Panc1 (cell line): ENCODE data around the gene LGR4. TPM values are rescaled to one million over a fixed set of nuclear protein-coding genes. Genes with fewer than 3 reads are reported as not detected.

Experiments
- ATAC-seq: fragments of 200-7000 bp; cut with Tn5 transposase; 2 replicates; pipeline ENCODE4 v1.9.1; 2020; ENCODE audit warnings: mild to moderate bottlenecking, moderate library complexity
- BruUV-seq: library from RNA; stranded (reverse); fragments of 400-500 nt; replicated peaks from 2 replicates; lab custom pipeline; 2021; lab: Mats Ljungman, UMichigan
- CTCF ChIA-PET: fragments of 300-600 bp; sonication (Branson Sonifier 250); formaldehyde crosslinking; loops from one replicate; lab custom pipeline; 2022; ENCODE audit warnings: antibody characterized with exemption; lab: Charles Lee
- POLR2A ChIA-PET: fragments of 300-600 bp; sonication (Branson Sonifier 250); formaldehyde crosslinking; loops from one replicate; lab custom pipeline; 2022; ENCODE audit warnings: antibody characterized with exemption; lab: Charles Lee
- DNase-seq: peaks from one replicate; pipeline ENCODE4 v3.0.0-alpha.2; 2010; ENCODE audit warnings: low read depth, low spot score
- H3K27ac ChIP-seq: 2 replicates; pipeline ENCODE4 v1.5.1; 2011; ENCODE audit warnings: mild to moderate bottlenecking, low read length, inconsistent platforms
- H3K27me3 ChIP-seq: fragments of 200-500 bp; sonication (Bioruptor generic); 2 replicates; pipeline ENCODE4 v1.6.0; 2014; ENCODE audit warnings: low read length, inconsistent platforms; ENCODE audit not compliant: control insufficient read depth, insufficient read depth
- H3K36me3 ChIP-seq: fragments of 200-500 bp; sonication (Bioruptor generic); 2 replicates; pipeline ENCODE4 v1.5.1; 2014; ENCODE audit warnings: inconsistent platforms, mild to moderate bottlenecking, low read length, moderate library complexity; ENCODE audit not compliant: control insufficient read depth, insufficient read depth
- H3K4me1 ChIP-seq: 2 replicates; pipeline ENCODE4 v1.5.1; 2011; ENCODE audit warnings: inconsistent platforms, mild to moderate bottlenecking, low read length, moderate library complexity; ENCODE audit not compliant: control insufficient read depth, insufficient read depth
- H3K4me3 ChIP-seq, 2 experiments: 2 replicates each; pipeline ENCODE4 v1.5.1; 2011 to 2012; ENCODE audit warnings: low read depth in 2 of 2, low read length in 2 of 2, mild to moderate bottlenecking in 2 of 2, inconsistent platforms in 1 of 2, moderate library complexity in 1 of 2
- H3K9me3 ChIP-seq: fragments of 200-500 bp; sonication (Bioruptor generic); 2 replicates; pipeline ENCODE4 v1.5.1; 2014; ENCODE audit warnings: low read depth, mild to moderate bottlenecking, inconsistent platforms, low read length, moderate library complexity; ENCODE audit not compliant: control insufficient read depth, insufficient read depth
- CTCF ChIP-seq: fragments of 450-650 bp; IDR thresholded peaks from 2 replicates; pipeline ENCODE4 v1.5.1; 2017; ENCODE audit warnings: mild to moderate bottlenecking
- POLR2AphosphoS5 ChIP-seq: IDR thresholded peaks from 2 replicates; pipeline ENCODE4 v1.6.1; 2012; ENCODE audit warnings: mild to moderate bottlenecking, low read depth, low read length, moderate library complexity
- REST ChIP-seq, 2 experiments: IDR thresholded peaks; 2 replicates each; pipeline ENCODE4 v1.6.1; 2011 to 2012; ENCODE audit warnings: low read depth in 2 of 2, control low read depth in 1 of 2, low read length in 1 of 2, mild to moderate bottlenecking in 1 of 2, moderate library complexity in 1 of 2; ENCODE audit not compliant: insufficient read depth in 1 of 2
- SIN3A ChIP-seq: IDR thresholded peaks from 2 replicates; pipeline ENCODE4 v1.6.1; 2012; ENCODE audit warnings: low read depth, mild to moderate bottlenecking, low read length, moderate library complexity, borderline replicate concordance; ENCODE audit not compliant: insufficient read depth
- TCF7L2 ChIP-seq: IDR thresholded peaks from 2 replicates; pipeline ENCODE4 v1.6.1; 2011; ENCODE audit warnings: mild to moderate bottlenecking, low read depth, low read length, inconsistent platforms
- in situ Hi-C: cut with HindIII; loops from 2 replicates; pipeline ENCODE4 v1.10.0; 2016; ENCODE audit warnings: low sequenced_read_pairs, low pct_unique_long_range_greater_than_20kb
- intact Hi-C: fragments of 100-400 bp; cut with micrococcal nuclease; formaldehyde crosslinking; loops from one replicate; pipeline ENCODE4 v1.10.0; 2022; ENCODE audit not compliant: unreplicated experiment
- total RNA-seq: library from RNA; stranded (reverse); gene quantifications from one replicate; pipeline ENCODE4 v1.2.1, GENCODE V29; 2021; ENCODE audit not compliant: unreplicated experiment

Gene LGR4
- total RNA-seq, 1 experiment from 2014 or later: 61.8 TPM

- CTCF ChIA-PET: no interaction called here
- Histone ChIP-seq H3K27me3 (no peaks in the 10 kb centered on the region), H3K4me1 (peaks cover 22% of the 10 kb centered on the region), H3K9me3 (no peaks in the 10 kb centered on the region), H3K27ac (0 out of 2 replicates have a peak overlapping the region, but pooled peaks have one; percentile 21), H3K4me3 (no peak overlapping the region), H3K36me3 (no peaks in the 10 kb centered on the region)
- no peak for DNase-seq
- intact Hi-C loops: no loop called here
- POLR2A ChIA-PET: no interaction called here
- in situ Hi-C loops: no loop called here
- BruUV-seq: no TSS peak
- TF ChIP-seq CTCF (no peak), TCF7L2 (no peak)
- ATAC-seq: no peak
Measured at GRCh38 chr11:27443227-27443626, 29.4 kb downstream of the LGR4 start.

- CTCF ChIA-PET: no interaction called here
- no peak for ATAC-seq
Measured at GRCh38 chr11:27440090-27440489, 32.5 kb downstream of the LGR4 start.

More at GRCh38 chr11:27440090-27440489, 32.5 kb downstream of the LGR4 start:
- Histone ChIP-seq H3K9me3 (no peaks in the 10 kb centered on the region), H3K4me1 (peaks cover 26% of the 10 kb centered on the region), H3K4me3 (no peak overlapping the region), H3K27me3 (no peaks in the 10 kb centered on the region), H3K36me3 (no peaks in the 10 kb centered on the region), H3K27ac (no peak overlapping the region)
- in situ Hi-C loops: no loop called here
- no peak for TF ChIP-seq SIN3A
- TF ChIP-seq POLR2AphosphoS5: no peak
- no peak for TF ChIP-seq REST (IDR thresholded peaks at IDR 0.05; ENCODE audit: insufficient read depth in 1 of 2, low read depth in 2 of 2, low read length in 1 of 2)
- no peak for TF ChIP-seq TCF7L2
- no peak for TF ChIP-seq CTCF
- POLR2A ChIA-PET: no interaction called here
- BruUV-seq: no TSS peak
- intact Hi-C loops: no loop called here
- no peak for DNase-seq
